22Rv1 (cell line): ENCODE results near the gene PID1.

Source experiments
- ZFX ChIP-seq: fragments of 450-650 bp; IDR thresholded peaks from 2 replicates; pipeline ENCODE4 v1.6.1; 2017; ENCODE audit warnings: antibody characterized with exemption, borderline replicate concordance
- TF ChIP-seq, protein P1 (sequence below): fragments of 450-650 bp; IDR thresholded peaks from 2 replicates; pipeline ENCODE4 v1.5.1; 2017; ENCODE audit warnings: mild to moderate bottlenecking

DNA sequence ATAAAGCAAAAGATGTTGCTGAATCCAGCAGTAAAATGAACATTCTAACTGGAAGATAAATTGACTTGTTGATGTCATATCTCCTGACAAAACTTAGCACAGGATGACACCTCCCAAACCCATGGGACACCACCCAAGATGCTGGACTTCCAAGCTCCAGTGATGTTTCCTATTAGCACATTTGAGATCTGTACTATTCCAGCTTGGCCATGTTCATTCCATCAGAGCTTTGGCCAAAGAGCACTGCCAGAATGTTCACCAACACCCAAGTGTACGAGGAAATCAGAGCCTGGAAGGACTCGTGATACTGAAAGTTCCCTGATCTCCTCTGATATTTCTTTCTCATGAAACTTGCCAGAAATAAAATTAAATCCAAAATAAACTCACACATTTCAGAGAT is 44.7 kb downstream of the PID1 start:
- TF ChIP-seq, protein P1, sequence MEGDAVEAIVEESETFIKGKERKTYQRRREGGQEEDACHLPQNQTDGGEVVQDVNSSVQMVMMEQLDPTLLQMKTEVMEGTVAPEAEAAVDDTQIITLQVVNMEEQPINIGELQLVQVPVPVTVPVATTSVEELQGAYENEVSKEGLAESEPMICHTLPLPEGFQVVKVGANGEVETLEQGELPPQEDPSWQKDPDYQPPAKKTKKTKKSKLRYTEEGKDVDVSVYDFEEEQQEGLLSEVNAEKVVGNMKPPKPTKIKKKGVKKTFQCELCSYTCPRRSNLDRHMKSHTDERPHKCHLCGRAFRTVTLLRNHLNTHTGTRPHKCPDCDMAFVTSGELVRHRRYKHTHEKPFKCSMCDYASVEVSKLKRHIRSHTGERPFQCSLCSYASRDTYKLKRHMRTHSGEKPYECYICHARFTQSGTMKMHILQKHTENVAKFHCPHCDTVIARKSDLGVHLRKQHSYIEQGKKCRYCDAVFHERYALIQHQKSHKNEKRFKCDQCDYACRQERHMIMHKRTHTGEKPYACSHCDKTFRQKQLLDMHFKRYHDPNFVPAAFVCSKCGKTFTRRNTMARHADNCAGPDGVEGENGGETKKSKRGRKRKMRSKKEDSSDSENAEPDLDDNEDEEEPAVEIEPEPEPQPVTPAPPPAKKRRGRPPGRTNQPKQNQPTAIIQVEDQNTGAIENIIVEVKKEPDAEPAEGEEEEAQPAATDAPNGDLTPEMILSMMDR = no peak
- no peak for TF ChIP-seq ZFX
